Left ventricle myocardium inferior (tissue), 1 donor: ENCODE measurements around the gene MROH9. TPM values are rescaled to one million over a fixed set of nuclear protein-coding genes. Genes with fewer than 3 reads are reported as not detected.

Source experiments
- DNase-seq: peaks from one replicate; pipeline ENCODE4 v3.0.0-alpha.2; 2020
- H3K27ac ChIP-seq: fragments of 200-600 bp; replicated peaks from 2 replicates; pipeline ENCODE4 v1.8.0; 2021
- H3K27me3 ChIP-seq: fragments of 200-600 bp; 2 replicates; pipeline ENCODE4 v1.8.0; 2021; ENCODE audit warnings: low read depth
- H3K36me3 ChIP-seq: fragments of 200-600 bp; 2 replicates; pipeline ENCODE4 v1.8.0; 2021
- H3K4me1 ChIP-seq: fragments of 200-600 bp; 2 replicates; pipeline ENCODE4 v1.8.0; 2021
- H3K4me3 ChIP-seq: fragments of 200-600 bp; 2 replicates; pipeline ENCODE4 v1.8.0; 2021; ENCODE audit warnings: mild to moderate bottlenecking, moderate library complexity
- H3K9me3 ChIP-seq: fragments of 200-600 bp; replicated peaks from 2 replicates; pipeline ENCODE4 v1.8.0; 2021
- CTCF ChIP-seq: fragments of 200-600 bp; IDR thresholded peaks from 2 replicates; pipeline ENCODE4 v1.8.0; 2021; ENCODE audit warnings: antibody characterized with exemption, mild to moderate bottlenecking, borderline replicate concordance
- intact Hi-C: fragments of 100-400 bp; cut with micrococcal nuclease; formaldehyde crosslinking; loops from one replicate; pipeline ENCODE4 v1.11.0; 2022
- total RNA-seq: library from RNA; stranded (reverse); fragmentation: NEBNext Ultra II Directional; extraction: Animal tissue kit (Norgen Biotek cat#: 25700); gene quantifications from one replicate; pipeline ENCODE4 v1.2.1, GENCODE V29; 2021
- donor health status: DM: no; HTN: yes; CAD: no; lungs with severe emphysema.

MROH9 gene
- total RNA-seq, 1 donor from 2014 or later = not detected

- Histone ChIP-seq H3K9me3 (peaks cover 14% of the 10 kb centered on the region), H3K4me3 (no peak overlapping the region), H3K27ac (no peak overlapping the region), H3K27me3 (peaks cover 8% of the 10 kb centered on the region), H3K36me3 (no peaks in the 10 kb centered on the region), H3K4me1 (no peaks in the 10 kb centered on the region)
- no peak for DNase-seq
- TF ChIP-seq CTCF = no peak
- intact Hi-C loops = no loop called here
Observed at GRCh38 chr1:171055966-171056643, 120.8 kb downstream of the MROH9 start.

GRCh38 chr1:171061425-171062143 lies 126.2 kb downstream of the MROH9 start:
- Histone ChIP-seq H3K27me3 (no peaks in the 10 kb centered on the region), H3K36me3 (no peaks in the 10 kb centered on the region), H3K27ac (no peak overlapping the region), H3K4me3 (no peak overlapping the region), H3K9me3 (peaks cover 14% of the 10 kb centered on the region), H3K4me1 (no peaks in the 10 kb centered on the region)
- no peak for DNase-seq
- TF ChIP-seq CTCF = no peak
- intact Hi-C loops = no loop called here

GRCh38 chr1:171062902-171063301 lies 127.6 kb downstream of the MROH9 start:
- TF ChIP-seq CTCF = no peak
- intact Hi-C loops = no loop called here
- no peak overlapping the region for H3K27ac ChIP-seq
- no peak overlapping the region for H3K4me3 ChIP-seq
- peaks cover 13% of the 10 kb centered on the region for H3K9me3 ChIP-seq
- H3K36me3 ChIP-seq = no peaks in the 10 kb centered on the region
- no peaks in the 10 kb centered on the region for H3K27me3 ChIP-seq
- H3K4me1 ChIP-seq = no peaks in the 10 kb centered on the region
- DNase-seq = no peak

GRCh38 chr1:171075041-171075440 lies 139.7 kb downstream of the MROH9 start:
- no peak for TF ChIP-seq CTCF
- intact Hi-C loops = no loop called here
- Histone ChIP-seq H3K4me3 (no peak overlapping the region), H3K27me3 (no peaks in the 10 kb centered on the region), H3K36me3 (no peaks in the 10 kb centered on the region), H3K4me1 (no peaks in the 10 kb centered on the region), H3K27ac (no peak overlapping the region), H3K9me3 (no peaks in the 10 kb centered on the region)
- no peak for DNase-seq

- Histone ChIP-seq H3K4me3 (no peak overlapping the region), H3K4me1 (peaks cover 37% of the 10 kb centered on the region), H3K9me3 (no peaks in the 10 kb centered on the region), H3K36me3 (no peaks in the 10 kb centered on the region), H3K27me3 (no peaks in the 10 kb centered on the region), H3K27ac (peak overlapping the region; percentile 71)
- intact Hi-C loops = loop anchor here (5.0 kb wide), 2 partner anchors 106 to 146 kb away; partner anchors contain the start of gene FMO2
- peak; percentile 68 for TF ChIP-seq CTCF
- no peak for DNase-seq
Observed at GRCh38 chr1:171081314-171081753, 146.0 kb downstream of the MROH9 start.
